Measurements from ENCODE around the gene DPP6. TPM values are rescaled to one million over a fixed set of nuclear protein-coding genes. Genes with fewer than 3 reads are reported as not detected.

Gene DPP6
- total RNA-seq, 1 experiment from 2014 or later, result not detected

DNA sequence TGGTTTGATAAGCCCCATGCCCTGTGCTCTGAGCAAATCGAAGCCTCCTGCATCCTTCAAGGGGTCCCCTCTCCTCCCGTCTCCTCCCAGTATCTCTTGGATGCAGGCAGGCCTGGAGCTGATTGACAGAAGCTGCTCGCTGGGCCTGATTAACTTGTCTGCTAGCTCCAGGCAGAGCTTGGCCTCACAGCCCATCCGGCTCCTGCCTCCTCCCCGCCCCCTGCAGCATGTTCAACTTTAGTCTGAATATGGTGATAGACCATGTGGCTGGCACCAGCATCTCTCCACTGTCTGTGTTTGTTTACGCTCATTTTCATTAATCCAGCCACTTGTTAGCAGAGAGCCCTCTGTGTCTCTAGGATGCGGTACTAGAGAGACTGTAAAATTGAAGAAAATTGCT is 432.2 kb downstream of the DPP6 start:
- peaks cover 3% of the 10 kb centered on the region for H3K27me3 Mint-ChIP-seq (ENCODE audit: insufficient read depth, unreplicated experiment)
- no peak overlapping the region for H3K4me3 Mint-ChIP-seq (ENCODE audit: unreplicated experiment)
- no peak overlapping the region for H3K4me3 ChIP-seq (ENCODE audit: low read depth, low read length)
- CTCF ChIA-PET, result no interaction called here
- no peaks in the 10 kb centered on the region for H3K36me3 Mint-ChIP-seq (ENCODE audit: insufficient read depth, unreplicated experiment)
- TF ChIP-seq, protein P1, sequence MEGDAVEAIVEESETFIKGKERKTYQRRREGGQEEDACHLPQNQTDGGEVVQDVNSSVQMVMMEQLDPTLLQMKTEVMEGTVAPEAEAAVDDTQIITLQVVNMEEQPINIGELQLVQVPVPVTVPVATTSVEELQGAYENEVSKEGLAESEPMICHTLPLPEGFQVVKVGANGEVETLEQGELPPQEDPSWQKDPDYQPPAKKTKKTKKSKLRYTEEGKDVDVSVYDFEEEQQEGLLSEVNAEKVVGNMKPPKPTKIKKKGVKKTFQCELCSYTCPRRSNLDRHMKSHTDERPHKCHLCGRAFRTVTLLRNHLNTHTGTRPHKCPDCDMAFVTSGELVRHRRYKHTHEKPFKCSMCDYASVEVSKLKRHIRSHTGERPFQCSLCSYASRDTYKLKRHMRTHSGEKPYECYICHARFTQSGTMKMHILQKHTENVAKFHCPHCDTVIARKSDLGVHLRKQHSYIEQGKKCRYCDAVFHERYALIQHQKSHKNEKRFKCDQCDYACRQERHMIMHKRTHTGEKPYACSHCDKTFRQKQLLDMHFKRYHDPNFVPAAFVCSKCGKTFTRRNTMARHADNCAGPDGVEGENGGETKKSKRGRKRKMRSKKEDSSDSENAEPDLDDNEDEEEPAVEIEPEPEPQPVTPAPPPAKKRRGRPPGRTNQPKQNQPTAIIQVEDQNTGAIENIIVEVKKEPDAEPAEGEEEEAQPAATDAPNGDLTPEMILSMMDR (IDR thresholded peaks at IDR 0.05; ENCODE audit: insufficient read depth in 1 of 2, low read depth in 1 of 2, low read length in 1 of 2, severe bottlenecking in 1 of 2, unreplicated experiment in 1 of 2), result no peak
- intact Hi-C loops (cut with micrococcal nuclease; ENCODE audit: unreplicated experiment), result no loop called here
- H3K36me3 ChIP-seq (ENCODE audit: control insufficient read depth, insufficient read depth, low read length), result no peaks in the 10 kb centered on the region
- no peaks in the 10 kb centered on the region for H3K9me3 ChIP-seq
- DNase-seq, result no peak
- POLR2A ChIA-PET, result no interaction called here
- no TSS peak for BruUV-seq (replicated peaks)
- no peaks in the 10 kb centered on the region for H3K4me1 ChIP-seq
- H3K9me3 Mint-ChIP-seq (ENCODE audit: unreplicated experiment), result no peaks in the 10 kb centered on the region
- no peaks in the 10 kb centered on the region for H3K4me1 Mint-ChIP-seq (ENCODE audit: low read depth, unreplicated experiment)
- no peak overlapping the region for H3K27ac Mint-ChIP-seq (ENCODE audit: unreplicated experiment)
- no peaks in the 10 kb centered on the region for H3K27me3 ChIP-seq (replicated peaks; ENCODE audit: control insufficient read depth, insufficient read depth, low read length)

DNA sequence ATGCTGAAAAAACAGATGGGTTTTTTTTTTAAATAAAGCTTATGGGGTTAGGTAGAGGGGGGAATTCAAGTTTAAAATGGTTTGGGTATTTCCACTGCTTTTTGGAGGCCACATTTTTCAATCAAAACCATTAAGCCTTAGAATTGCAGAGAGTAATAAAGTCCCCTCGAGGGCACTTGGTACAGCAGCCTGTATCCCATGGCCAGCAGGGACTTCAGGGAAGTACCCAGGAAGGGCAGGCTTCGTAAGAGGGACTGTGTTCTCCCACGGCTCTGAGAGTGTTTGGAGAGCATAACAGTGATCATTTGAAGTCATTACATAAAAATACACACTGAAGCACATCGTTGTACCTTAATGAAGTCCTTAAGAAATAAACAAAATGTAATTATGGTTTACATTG is 432.7 kb downstream of the DPP6 start:
- no peak overlapping the region for H3K27ac Mint-ChIP-seq (ENCODE audit: unreplicated experiment)
- CTCF ChIA-PET, result no interaction called here
- no peaks in the 10 kb centered on the region for H3K9me3 ChIP-seq
- H3K9me3 Mint-ChIP-seq (ENCODE audit: unreplicated experiment), result no peaks in the 10 kb centered on the region
- BruUV-seq (replicated peaks), result no TSS peak
- intact Hi-C loops (cut with micrococcal nuclease; ENCODE audit: unreplicated experiment), result no loop called here
- POLR2A ChIA-PET, result no interaction called here
- H3K4me3 ChIP-seq (ENCODE audit: low read depth, low read length), result no peak overlapping the region
- TF ChIP-seq, protein P1 (IDR thresholded peaks at IDR 0.05; ENCODE audit: insufficient read depth in 1 of 2, low read depth in 1 of 2, low read length in 1 of 2, severe bottlenecking in 1 of 2, unreplicated experiment in 1 of 2), result no peak
- no peaks in the 10 kb centered on the region for H3K4me1 Mint-ChIP-seq (ENCODE audit: low read depth, unreplicated experiment)
- no peaks in the 10 kb centered on the region for H3K36me3 ChIP-seq (ENCODE audit: control insufficient read depth, insufficient read depth, low read length)
- H3K27me3 Mint-ChIP-seq (ENCODE audit: insufficient read depth, unreplicated experiment), result peaks cover 3% of the 10 kb centered on the region
- no peaks in the 10 kb centered on the region for H3K27me3 ChIP-seq (replicated peaks; ENCODE audit: control insufficient read depth, insufficient read depth, low read length)
- H3K36me3 Mint-ChIP-seq (ENCODE audit: insufficient read depth, unreplicated experiment), result no peaks in the 10 kb centered on the region
- DNase-seq, result no peak
- no peak overlapping the region for H3K4me3 Mint-ChIP-seq (ENCODE audit: unreplicated experiment)
- no peaks in the 10 kb centered on the region for H3K4me1 ChIP-seq

DNA sequence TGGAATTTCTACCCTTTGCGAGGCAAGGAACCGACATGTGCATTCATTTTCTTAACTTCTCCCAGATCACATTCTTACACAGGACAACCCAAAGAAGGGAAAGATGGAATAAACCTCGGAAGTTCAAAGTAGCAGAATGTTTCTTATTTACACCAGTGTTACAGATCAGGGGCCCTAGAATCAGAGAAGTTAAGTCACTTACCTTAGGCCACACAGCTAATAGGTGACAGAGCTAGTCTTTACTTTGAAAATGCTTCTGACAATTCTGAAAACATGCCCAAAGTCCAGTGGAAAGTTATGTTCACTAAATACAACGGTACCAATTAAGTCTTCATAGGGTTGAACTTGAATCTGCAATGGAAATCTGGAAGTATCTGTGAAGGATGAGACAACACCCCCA is 437.7 kb downstream of the DPP6 start:
- Mint-ChIP-seq H3K4me3 (ENCODE audit: unreplicated experiment) (no peak overlapping the region), H3K27me3 (ENCODE audit: insufficient read depth, unreplicated experiment) (peaks cover 5% of the 10 kb centered on the region), H3K4me1 (ENCODE audit: low read depth, unreplicated experiment) (no peaks in the 10 kb centered on the region), H3K9me3 (ENCODE audit: unreplicated experiment) (no peaks in the 10 kb centered on the region), H3K27ac (ENCODE audit: unreplicated experiment) (no peak overlapping the region), H3K36me3 (ENCODE audit: insufficient read depth, unreplicated experiment) (no peaks in the 10 kb centered on the region)
- ChIA-PET CTCF (no interaction called here), POLR2A (no interaction called here)
- H3K9me3 ChIP-seq, result no peaks in the 10 kb centered on the region
- intact Hi-C loops (cut with micrococcal nuclease; ENCODE audit: unreplicated experiment), result no loop called here
- H3K36me3 ChIP-seq (ENCODE audit: control insufficient read depth, insufficient read depth, low read length), result no peaks in the 10 kb centered on the region
- no peaks in the 10 kb centered on the region for H3K4me1 ChIP-seq
- H3K27me3 ChIP-seq (replicated peaks; ENCODE audit: control insufficient read depth, insufficient read depth, low read length), result no peaks in the 10 kb centered on the region
- TF ChIP-seq, protein P1 (IDR thresholded peaks at IDR 0.05; ENCODE audit: insufficient read depth in 1 of 2, low read depth in 1 of 2, low read length in 1 of 2, severe bottlenecking in 1 of 2, unreplicated experiment in 1 of 2), result no peak
- no peak overlapping the region for H3K4me3 ChIP-seq (ENCODE audit: low read depth, low read length)
- no TSS peak for BruUV-seq (replicated peaks)
- DNase-seq, result no peak

Measured in Caco-2 (cell line).